ENCODE measurements around the gene INAFM2. TPM values are rescaled to one million over a fixed set of nuclear protein-coding genes. Genes with fewer than 3 reads are reported as not detected.

Gene INAFM2
- total RNA-seq, 2 experiments from 2014 or later = 3.3 to 4.4 TPM

- POLR2A ChIA-PET = no interaction called here
- H3K4me1 ChIP-seq (ENCODE audit: insufficient read depth, low read length, poor library complexity, severe bottlenecking) = peaks cover under 1% of the 10 kb centered on the region
- H3K4me2 ChIP-seq (ENCODE audit: low read length) = no peak overlapping the region
- no peak for DNase-seq (ENCODE audit: low spot score)
- H3K9me3 ChIP-seq (ENCODE audit: low read length) = no peaks in the 10 kb centered on the region
- no peaks in the 10 kb centered on the region for H3K36me3 ChIP-seq (ENCODE audit: insufficient read depth, low read length)
- no TSS peak for BruUV-seq (replicated peaks)
- no peaks in the 10 kb centered on the region for H4K20me1 ChIP-seq (ENCODE audit: insufficient read depth, low read length)
- H3K79me2 ChIP-seq (ENCODE audit: insufficient read depth, low read depth, low read length) = no peaks in the 10 kb centered on the region
- no peak overlapping the region for H3K27ac ChIP-seq (ENCODE audit: low read depth, low read length, poor library complexity, severe bottlenecking)
- CTCF ChIA-PET (ENCODE audit: unreplicated experiment) = interaction anchor here (1.0 kb wide), 1 partner anchor 9 kb away, joined by 3 read pairs; no protein-coding TSS in a partner anchor
- no peaks in the 10 kb centered on the region for H3K9me2 ChIP-seq (ENCODE audit: insufficient read depth, low read length)
- H2AFZ ChIP-seq (ENCODE audit: low read length) = no peak overlapping the region
- TF ChIP-seq CTCF (conservative IDR thresholded peaks at IDR 0.05; ENCODE audit: low read length) (no peak), EZH2phosphoT487 (IDR thresholded peaks at IDR 0.05; ENCODE audit: borderline replicate concordance, low read depth, low read length) (no peak)
- no peak overlapping the region for H3K4me3 ChIP-seq (ENCODE audit: low read depth, low read length, poor library complexity, severe bottlenecking)
- intact Hi-C loops (cut with micrococcal nuclease; ENCODE audit: unreplicated experiment) = no loop called here
Observed at GRCh38 chr15:40328176-40328575, 4.7 kb downstream of the INAFM2 start.

- H3K4me1 ChIP-seq (ENCODE audit: insufficient read depth, low read length, poor library complexity, severe bottlenecking) = no peaks in the 10 kb centered on the region
- no peaks in the 10 kb centered on the region for H3K9me2 ChIP-seq (ENCODE audit: insufficient read depth, low read length)
- H3K27ac ChIP-seq (ENCODE audit: low read depth, low read length, poor library complexity, severe bottlenecking) = no peak overlapping the region
- no peaks in the 10 kb centered on the region for H3K36me3 ChIP-seq (ENCODE audit: insufficient read depth, low read length)
- BruUV-seq (replicated peaks) = no TSS peak
- CTCF ChIA-PET (ENCODE audit: unreplicated experiment) = interaction anchor here (0.5 to 1.0 kb wide), 2 partner anchors 8 to 35 kb away, joined by 3 to 4 read pairs; no protein-coding TSS in a partner anchor
- H4K20me1 ChIP-seq (ENCODE audit: insufficient read depth, low read length) = no peaks in the 10 kb centered on the region
- no peak overlapping the region for H2AFZ ChIP-seq (ENCODE audit: low read length)
- no peak overlapping the region for H3K4me3 ChIP-seq (ENCODE audit: low read depth, low read length, poor library complexity, severe bottlenecking)
- intact Hi-C loops (cut with micrococcal nuclease; ENCODE audit: unreplicated experiment) = no loop called here
- no peak for TF ChIP-seq CTCF (conservative IDR thresholded peaks at IDR 0.05; ENCODE audit: low read length)
- TF ChIP-seq EZH2phosphoT487 (IDR thresholded peaks at IDR 0.05; ENCODE audit: borderline replicate concordance, low read depth, low read length) = no peak
- POLR2A ChIA-PET = no interaction called here
- H3K4me2 ChIP-seq (ENCODE audit: low read length) = no peak overlapping the region
- H3K9me3 ChIP-seq (ENCODE audit: low read length) = no peaks in the 10 kb centered on the region
- DNase-seq (ENCODE audit: low spot score) = no peak
- no peaks in the 10 kb centered on the region for H3K79me2 ChIP-seq (ENCODE audit: insufficient read depth, low read depth, low read length)
Observed at GRCh38 chr15:40328751-40329150, 5.3 kb downstream of the INAFM2 start.

DNA sequence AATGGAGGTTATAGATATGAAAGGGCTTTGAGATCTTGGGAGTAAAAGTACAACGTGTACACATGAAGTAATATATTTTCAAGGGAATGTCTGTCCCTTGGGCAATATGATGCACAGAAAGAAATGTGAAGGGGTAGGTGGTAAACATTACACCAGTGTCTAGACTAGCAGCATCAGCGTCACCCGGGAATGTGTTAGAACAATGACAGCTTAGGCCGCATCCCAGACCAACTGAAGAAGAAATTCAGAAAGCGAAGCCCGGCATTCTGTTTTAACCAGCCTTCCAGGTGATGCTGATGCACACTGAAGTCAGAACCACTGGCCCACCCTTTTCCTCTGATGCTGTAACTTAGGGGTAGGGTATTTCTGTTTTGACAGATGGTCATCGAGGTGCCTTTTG is 6.3 kb downstream of the INAFM2 start:
- POLR2A ChIA-PET = no interaction called here

More for the DNA sequence above, 6.3 kb downstream of the INAFM2 start:
- H2AFZ ChIP-seq (ENCODE audit: low read length) = no peak overlapping the region
- no peak overlapping the region for H3K27ac ChIP-seq (ENCODE audit: low read depth, low read length, poor library complexity, severe bottlenecking)
- no peaks in the 10 kb centered on the region for H3K9me3 ChIP-seq (ENCODE audit: low read length)
- no peak overlapping the region for H3K4me3 ChIP-seq (ENCODE audit: low read depth, low read length, poor library complexity, severe bottlenecking)
- no peaks in the 10 kb centered on the region for H3K9me2 ChIP-seq (ENCODE audit: insufficient read depth, low read length)
- CTCF ChIA-PET (ENCODE audit: unreplicated experiment) = no interaction called here
- no peak overlapping the region for H3K4me2 ChIP-seq (ENCODE audit: low read length)
- no peaks in the 10 kb centered on the region for H4K20me1 ChIP-seq (ENCODE audit: insufficient read depth, low read length)
- no peaks in the 10 kb centered on the region for H3K79me2 ChIP-seq (ENCODE audit: insufficient read depth, low read depth, low read length)
- no peak for TF ChIP-seq CTCF (conservative IDR thresholded peaks at IDR 0.05; ENCODE audit: low read length)
- no peak for TF ChIP-seq EZH2phosphoT487 (IDR thresholded peaks at IDR 0.05; ENCODE audit: borderline replicate concordance, low read depth, low read length)
- BruUV-seq (replicated peaks) = no TSS peak
- peaks cover 8% of the 10 kb centered on the region for H3K4me1 ChIP-seq (ENCODE audit: insufficient read depth, low read length, poor library complexity, severe bottlenecking)
- intact Hi-C loops (cut with micrococcal nuclease; ENCODE audit: unreplicated experiment) = no loop called here
- DNase-seq (ENCODE audit: low spot score) = no peak
- no peaks in the 10 kb centered on the region for H3K36me3 ChIP-seq (ENCODE audit: insufficient read depth, low read length)

Data from OCI-LY7 (cell line).